Testis (tissue), 2 donors: ENCODE measurements around the gene CRYBA1.

ENCODE experiments used
- POLR2A ChIP-seq: fragments of 450-650 bp; IDR thresholded peaks from one replicate; pipeline ENCODE4 v1.6.1; 2017; ENCODE audit warnings: antibody characterized with exemption, mild to moderate bottlenecking, moderate library complexity
- TF ChIP-seq, protein P1 (sequence below), 3 experiments: fragments of 450-650 bp in 2 of 3; fragments of 200-600 bp in 1 of 3; sonication (generic) in 1 of 3; IDR thresholded peaks; one replicate each; pipeline ENCODE4 v1.5.1; 2016 to 2019; ENCODE audit warnings: antibody characterized with exemption in 3 of 3, mild to moderate bottlenecking in 2 of 3, moderate library complexity in 1 of 3

DNA sequence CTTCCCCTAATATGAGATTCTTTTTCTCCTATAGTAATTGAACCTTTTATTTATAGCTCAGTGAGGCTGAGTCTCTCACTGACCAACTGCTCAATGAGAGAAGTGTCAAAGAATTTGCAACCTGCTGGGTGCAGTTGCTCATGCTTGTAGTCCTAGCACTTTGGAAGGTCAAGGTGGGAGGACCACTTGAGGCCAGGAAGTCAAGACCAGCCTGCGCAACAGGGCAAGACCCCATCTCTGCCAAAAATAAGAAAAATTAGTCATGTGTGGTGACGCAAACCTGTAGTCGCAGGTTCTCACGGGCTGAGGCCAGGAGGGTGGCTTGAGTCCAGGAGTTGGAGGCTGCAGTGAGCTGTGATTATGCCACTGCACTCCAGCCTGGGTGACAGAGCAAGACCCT is 30.9 kb upstream of the CRYBA1 start:
- TF ChIP-seq, protein P1, sequence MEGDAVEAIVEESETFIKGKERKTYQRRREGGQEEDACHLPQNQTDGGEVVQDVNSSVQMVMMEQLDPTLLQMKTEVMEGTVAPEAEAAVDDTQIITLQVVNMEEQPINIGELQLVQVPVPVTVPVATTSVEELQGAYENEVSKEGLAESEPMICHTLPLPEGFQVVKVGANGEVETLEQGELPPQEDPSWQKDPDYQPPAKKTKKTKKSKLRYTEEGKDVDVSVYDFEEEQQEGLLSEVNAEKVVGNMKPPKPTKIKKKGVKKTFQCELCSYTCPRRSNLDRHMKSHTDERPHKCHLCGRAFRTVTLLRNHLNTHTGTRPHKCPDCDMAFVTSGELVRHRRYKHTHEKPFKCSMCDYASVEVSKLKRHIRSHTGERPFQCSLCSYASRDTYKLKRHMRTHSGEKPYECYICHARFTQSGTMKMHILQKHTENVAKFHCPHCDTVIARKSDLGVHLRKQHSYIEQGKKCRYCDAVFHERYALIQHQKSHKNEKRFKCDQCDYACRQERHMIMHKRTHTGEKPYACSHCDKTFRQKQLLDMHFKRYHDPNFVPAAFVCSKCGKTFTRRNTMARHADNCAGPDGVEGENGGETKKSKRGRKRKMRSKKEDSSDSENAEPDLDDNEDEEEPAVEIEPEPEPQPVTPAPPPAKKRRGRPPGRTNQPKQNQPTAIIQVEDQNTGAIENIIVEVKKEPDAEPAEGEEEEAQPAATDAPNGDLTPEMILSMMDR (IDR thresholded peaks at IDR 0.05), result no peak
- no peak for TF ChIP-seq POLR2A
